ENCODE results near the gene NXPH2. TPM values are rescaled to one million over a fixed set of nuclear protein-coding genes. Genes with fewer than 3 reads are reported as not detected.

Gene NXPH2
- total RNA-seq, 1 experiment from 2014 or later, result 1.8 TPM

- Histone ChIP-seq H2BK20ac (ENCODE audit: low read depth, low read length, poor library complexity, severe bottlenecking) (no peak overlapping the region), H3K79me1 (ENCODE audit: insufficient read depth, low read depth, low read length, poor library complexity, severe bottlenecking) (no peaks in the 10 kb centered on the region), H4K91ac (ENCODE audit: insufficient read length, low read depth, low read length) (no peak overlapping the region), H3K56ac (ENCODE audit: insufficient read length, low read depth, low read length) (no peak overlapping the region), H3K4me1 (ENCODE audit: insufficient read depth, low read length) (no peaks in the 10 kb centered on the region), H4K8ac (replicated peaks; ENCODE audit: insufficient read length, low read depth, low read length) (no peak overlapping the region), H3K9me3 (ENCODE audit: control insufficient read depth, low read depth, low read length) (no peaks in the 10 kb centered on the region), H3K9ac (ENCODE audit: extremely low read depth, insufficient read length, low read length) (no peak overlapping the region), H2BK12ac (ENCODE audit: insufficient read length, low read depth, low read length) (no peak overlapping the region), H2BK15ac (ENCODE audit: low read depth, low read length) (no peak overlapping the region), H3K4ac (ENCODE audit: low read depth, low read length) (no peak overlapping the region), H2AFZ (ENCODE audit: low read length) (no peak overlapping the region), H4K5ac (ENCODE audit: insufficient read length, low read depth, low read length) (no peak overlapping the region), H3K18ac (ENCODE audit: insufficient read length, low read depth, low read length) (no peak overlapping the region), H3K4me2 (ENCODE audit: insufficient read depth, insufficient read length, low read length) (no peak overlapping the region), H3K79me2 (ENCODE audit: insufficient read depth, low read length) (no peaks in the 10 kb centered on the region), H3K27me3 (ENCODE audit: insufficient read depth, low read length) (no peaks in the 10 kb centered on the region), H3K27ac (ENCODE audit: insufficient read length, low read depth, low read length) (no peak overlapping the region), H3K23me2 (ENCODE audit: insufficient read length, low read depth, low read length, poor library complexity, severe bottlenecking) (no peaks in the 10 kb centered on the region), H2AK5ac (ENCODE audit: insufficient read length, low read length) (no peak overlapping the region), H2BK5ac (ENCODE audit: insufficient read length, low read length) (no peak overlapping the region), H3T11ph (ENCODE audit: low read length) (no peak overlapping the region), H3K14ac (ENCODE audit: insufficient read depth, low read length) (no peak overlapping the region), H4K20me1 (ENCODE audit: control insufficient read depth, insufficient read depth, insufficient read length) (no peaks in the 10 kb centered on the region), H2BK120ac (ENCODE audit: low read depth, low read length, poor library complexity, severe bottlenecking) (no peak overlapping the region), H3K23ac (ENCODE audit: insufficient read length, low read depth, low read length) (no peak overlapping the region)
- WGBS (ENCODE audit: extremely low coverage, insufficient read length, low lambda C conversion rate), result no CpG with 5 or more reads among the region's 4 CpGs
- no peak for TF ChIP-seq CTCF (conservative IDR thresholded peaks at IDR 0.05)
- Mint-ChIP-seq H3K36me3 (ENCODE audit: insufficient read depth in 1 of 3, low read depth in 3 of 3) (no peaks in the 10 kb centered on the region; a peak in 2 of 7 replicates), H3K27me3 (ENCODE audit: low read depth) (no peaks in the 10 kb centered on the region), H3K27ac (no peak overlapping the region), H3K4me3 (no peak overlapping the region), H3K4me1 (no peaks in the 10 kb centered on the region), H3K9me3 (no peaks in the 10 kb centered on the region; a peak in 3 of 5 replicates)
- DNase-seq, result no peak
Observed at GRCh38 chr2:138689705-138690104, 90.5 kb downstream of the NXPH2 start.
